ENCODE measurements around the gene NEURL2. TPM values are rescaled to one million over a fixed set of nuclear protein-coding genes. Genes with fewer than 3 reads are reported as not detected.

The NEURL2 gene
- total RNA-seq, 1 donor from 2014 or later, result 6.4 TPM

GRCh38 chr20:45857114-45857881, 33.7 kb downstream of the NEURL2 start, which contains the start of the genes ACOT8 and ZSWIM3:
TSS of gene ACOT8 (minus strand) at chr20:45857392. CDS start at chr20:45857315, 77 bp downstream.
TSS of gene ZSWIM3 (plus strand) at chr20:45857614. CDS start at chr20:45857826, 212 bp downstream.
- H3K9me3 Mint-ChIP-seq, result no peaks in the 10 kb centered on the region
- H3K27me3 Mint-ChIP-seq, result no peaks in the 10 kb centered on the region
- H3K4me3 Mint-ChIP-seq, result peak within 1 kb of the TSS; percentile 96
- peak; percentile 93 for DNase-seq (ENCODE audit: extremely low spot score, unreplicated experiment)
- no peaks in the 10 kb centered on the region for H3K36me3 Mint-ChIP-seq
- H3K4me1 Mint-ChIP-seq (ENCODE audit: unreplicated experiment), result peaks cover 25% of the 10 kb centered on the region
- peak within 1 kb of the TSS; percentile 90 for H3K27ac Mint-ChIP-seq
- TF ChIP-seq, protein P1, sequence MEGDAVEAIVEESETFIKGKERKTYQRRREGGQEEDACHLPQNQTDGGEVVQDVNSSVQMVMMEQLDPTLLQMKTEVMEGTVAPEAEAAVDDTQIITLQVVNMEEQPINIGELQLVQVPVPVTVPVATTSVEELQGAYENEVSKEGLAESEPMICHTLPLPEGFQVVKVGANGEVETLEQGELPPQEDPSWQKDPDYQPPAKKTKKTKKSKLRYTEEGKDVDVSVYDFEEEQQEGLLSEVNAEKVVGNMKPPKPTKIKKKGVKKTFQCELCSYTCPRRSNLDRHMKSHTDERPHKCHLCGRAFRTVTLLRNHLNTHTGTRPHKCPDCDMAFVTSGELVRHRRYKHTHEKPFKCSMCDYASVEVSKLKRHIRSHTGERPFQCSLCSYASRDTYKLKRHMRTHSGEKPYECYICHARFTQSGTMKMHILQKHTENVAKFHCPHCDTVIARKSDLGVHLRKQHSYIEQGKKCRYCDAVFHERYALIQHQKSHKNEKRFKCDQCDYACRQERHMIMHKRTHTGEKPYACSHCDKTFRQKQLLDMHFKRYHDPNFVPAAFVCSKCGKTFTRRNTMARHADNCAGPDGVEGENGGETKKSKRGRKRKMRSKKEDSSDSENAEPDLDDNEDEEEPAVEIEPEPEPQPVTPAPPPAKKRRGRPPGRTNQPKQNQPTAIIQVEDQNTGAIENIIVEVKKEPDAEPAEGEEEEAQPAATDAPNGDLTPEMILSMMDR (conservative IDR thresholded peaks at IDR 0.05), result no peak

GRCh38 chr20:45853484-45853883, 37.5 kb downstream of the NEURL2 start:
- Mint-ChIP-seq H3K36me3 (no peaks in the 10 kb centered on the region), H3K9me3 (no peaks in the 10 kb centered on the region), H3K27me3 (no peaks in the 10 kb centered on the region), H3K4me1 (ENCODE audit: unreplicated experiment) (peaks cover 15% of the 10 kb centered on the region), H3K4me3 (peak overlapping the region; percentile 19), H3K27ac (no peak overlapping the region)
- no peak for DNase-seq (ENCODE audit: extremely low spot score, unreplicated experiment)
- TF ChIP-seq, protein P1 (conservative IDR thresholded peaks at IDR 0.05), result no peak

DNA sequence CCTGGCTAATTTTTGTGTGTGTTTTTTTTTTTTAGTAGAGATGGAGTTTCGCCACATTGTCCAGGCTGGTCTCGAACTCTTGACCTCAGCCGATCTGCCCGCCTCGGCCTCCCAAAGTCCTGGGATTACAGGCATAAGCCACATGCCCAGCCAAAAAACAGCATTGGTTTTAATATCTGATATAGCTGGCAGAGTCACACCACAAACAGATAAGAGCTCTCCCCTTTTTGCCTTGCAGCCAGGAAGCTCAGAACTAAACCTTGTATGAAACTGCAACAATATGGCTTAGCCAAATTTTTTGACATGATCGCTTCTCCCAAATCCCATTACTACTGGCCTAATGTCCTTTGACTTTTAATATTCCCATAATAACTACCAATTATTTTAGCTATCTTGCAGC, 38.7 kb downstream of the NEURL2 start:
- H3K27me3 Mint-ChIP-seq, result no peaks in the 10 kb centered on the region
- no peaks in the 10 kb centered on the region for H3K9me3 Mint-ChIP-seq
- TF ChIP-seq, protein P1 (conservative IDR thresholded peaks at IDR 0.05), result no peak
- no peak overlapping the region for H3K4me3 Mint-ChIP-seq
- no peaks in the 10 kb centered on the region for H3K36me3 Mint-ChIP-seq
- no peak overlapping the region for H3K27ac Mint-ChIP-seq
- no peak for DNase-seq (ENCODE audit: extremely low spot score, unreplicated experiment)
- peaks cover 6% of the 10 kb centered on the region for H3K4me1 Mint-ChIP-seq (ENCODE audit: unreplicated experiment)

DNA sequence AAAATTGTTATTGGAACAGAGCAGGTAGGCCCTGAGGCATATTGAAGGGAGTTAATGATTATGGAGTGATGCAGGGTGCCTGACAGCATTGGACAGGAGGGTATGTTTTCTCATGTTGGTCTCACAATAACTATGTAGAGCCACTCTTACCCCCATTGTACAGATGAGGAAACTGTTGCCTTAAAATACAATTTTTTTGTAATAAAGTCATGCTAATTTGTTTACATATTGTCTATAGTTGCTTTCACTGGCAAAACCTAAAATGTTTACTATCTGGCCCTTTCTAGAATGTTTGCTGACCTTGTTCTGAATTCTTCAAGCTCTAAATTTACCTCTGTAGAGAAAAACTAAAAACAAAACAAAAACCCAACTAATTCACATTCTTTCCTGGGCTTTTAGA, 39.5 kb downstream of the NEURL2 start:
- no peaks in the 10 kb centered on the region for H3K36me3 Mint-ChIP-seq
- TF ChIP-seq, protein P1 (conservative IDR thresholded peaks at IDR 0.05), result no peak
- no peaks in the 10 kb centered on the region for H3K27me3 Mint-ChIP-seq
- no peaks in the 10 kb centered on the region for H3K9me3 Mint-ChIP-seq
- no peak overlapping the region for H3K27ac Mint-ChIP-seq
- no peak overlapping the region for H3K4me3 Mint-ChIP-seq
- H3K4me1 Mint-ChIP-seq (ENCODE audit: unreplicated experiment), result peaks cover 2% of the 10 kb centered on the region
- no peak for DNase-seq (ENCODE audit: extremely low spot score, unreplicated experiment)

- Mint-ChIP-seq H3K4me3 (no peak overlapping the region), H3K9me3 (no peaks in the 10 kb centered on the region), H3K4me1 (ENCODE audit: unreplicated experiment) (no peaks in the 10 kb centered on the region), H3K27me3 (no peaks in the 10 kb centered on the region), H3K27ac (no peak overlapping the region), H3K36me3 (no peaks in the 10 kb centered on the region)
- no peak for DNase-seq (ENCODE audit: extremely low spot score, unreplicated experiment)
- TF ChIP-seq, protein P1 (conservative IDR thresholded peaks at IDR 0.05), result no peak
These were observed 40.1 kb downstream of the NEURL2 start for GRCh38 chr20:45850926-45851325.
